HL-60/S4 treated with phorbol 12-myristate 13-acetate at 8.2 ng/mL for 4 days and 3 days (cell line): ENCODE data around the gene OXSR1.
"Not testable (repeated sequence)": the region's sequence is repeated elsewhere in the genome, so short reads cannot be mapped to it uniquely, and the experiment has no call there.

Experiments used
- in situ Hi-C: fragments of 300-500 bp; cut with MboI; formaldehyde crosslinking; loops from 2 replicates; pipeline ENCODE4 v1.15.0; 2022; ENCODE audit warnings: low sequenced_read_pairs

The OXSR1 gene

GRCh38 chr3:38219609-38220197, 54.4 kb downstream of the OXSR1 start:
- in situ Hi-C loops, result no loop called here

- in situ Hi-C loops, result no loop called here
Observed at GRCh38 chr3:38221005-38221404, 55.7 kb downstream of the OXSR1 start.

GRCh38 chr3:38222032-38222634, 56.8 kb downstream of the OXSR1 start:
- in situ Hi-C loops, result no loop called here

GRCh38 chr3:38224357-38224756, 59.0 kb downstream of the OXSR1 start:
- in situ Hi-C loops, result no loop called here

- in situ Hi-C loops, result no loop called here
Observed at GRCh38 chr3:38226273-38226672, 60.9 kb downstream of the OXSR1 start.

GRCh38 chr3:38227989-38228388, 62.7 kb downstream of the OXSR1 start:
- in situ Hi-C loops, result no loop called here

GRCh38 chr3:38229036-38229435, 63.7 kb downstream of the OXSR1 start:
- in situ Hi-C loops, result no loop called here

GRCh38 chr3:38232701-38233100, 67.4 kb downstream of the OXSR1 start:
- in situ Hi-C loops, result no loop called here

GRCh38 chr3:38235466-38235865, 70.1 kb downstream of the OXSR1 start:
- in situ Hi-C loops, result no loop called here

- in situ Hi-C loops, result no loop called here
Observed at GRCh38 chr3:38238416-38239008, 73.2 kb downstream of the OXSR1 start.

GRCh38 chr3:38242812-38243211, 77.5 kb downstream of the OXSR1 start:
- in situ Hi-C loops, result not testable (repeated sequence)

GRCh38 chr3:38245930-38246329, 80.6 kb downstream of the OXSR1 start:
- in situ Hi-C loops, result no loop called here

GRCh38 chr3:38247366-38248035, 82.2 kb downstream of the OXSR1 start:
- in situ Hi-C loops, result no loop called here

- in situ Hi-C loops, result no loop called here
Observed at GRCh38 chr3:38250198-38250597, 84.9 kb downstream of the OXSR1 start.

- in situ Hi-C loops, result no loop called here
Observed at GRCh38 chr3:38251197-38251596, 85.9 kb downstream of the OXSR1 start.

GRCh38 chr3:38253704-38254103, 88.4 kb downstream of the OXSR1 start:
- in situ Hi-C loops, result no loop called here

- in situ Hi-C loops, result no loop called here
Observed at GRCh38 chr3:38254872-38255271, 89.5 kb downstream of the OXSR1 start.

GRCh38 chr3:38255627-38256026, 90.3 kb downstream of the OXSR1 start:
- in situ Hi-C loops, result no loop called here

- in situ Hi-C loops, result no loop called here
Observed at GRCh38 chr3:38257583-38257982, 92.2 kb downstream of the OXSR1 start.

- in situ Hi-C loops, result no loop called here
Observed at GRCh38 chr3:38260474-38260873, 95.1 kb downstream of the OXSR1 start.

- in situ Hi-C loops, result no loop called here
Observed at GRCh38 chr3:38264353-38264771, 99.0 kb downstream of the OXSR1 start.

- in situ Hi-C loops, result no loop called here
Observed at GRCh38 chr3:38264779-38265178, 99.4 kb downstream of the OXSR1 start.
